Gastrocnemius medialis (tissue), 4 donors: ENCODE data around the gene PPP1R15B. TPM values are rescaled to one million over a fixed set of nuclear protein-coding genes. Genes with fewer than 3 reads are reported as not detected.

Source experiments
- ATAC-seq, 2 donors: fragments of 150-250 bp; one replicate each; pipeline ENCODE4 v1.9.1; 2016
- DNase-seq, 2 donors: peaks; one replicate each; pipeline ENCODE4 v3.0.0-alpha.2; 2019
- H3K27ac ChIP-seq, 4 donors: fragments of 200-600 bp; sonication (generic); 1 replicate in 1 of 4; 2 replicates in 3 of 4; pipeline ENCODE4 v1.5.1; 2016 to 2018; ENCODE audit warnings: mild to moderate bottlenecking in 2 of 4, moderate library complexity in 1 of 4
- H3K27me3 ChIP-seq, 3 donors: fragments of 200-600 bp; sonication (generic) in 2 of 3; 1 replicate in 1 of 3; 2 replicates in 2 of 3; pipeline versions ENCODE4 v1.5.1 to v1.6.0; 2016 to 2019; ENCODE audit warnings: mild to moderate bottlenecking in 1 of 3, moderate library complexity in 1 of 3
- H3K36me3 ChIP-seq, 2 donors: fragments of 200-600 bp; sonication (generic) in 1 of 2; one replicate each; pipeline ENCODE4 v1.5.1; 2017 to 2018
- H3K4me1 ChIP-seq, 2 donors: fragments of 200-600 bp; sonication (generic) in 1 of 2; one replicate each; pipeline ENCODE4 v1.5.1; 2016 to 2017; ENCODE audit warnings: mild to moderate bottlenecking in 2 of 2
- H3K4me3 ChIP-seq, 4 donors: fragments of 200-600 bp; sonication (generic) in 3 of 4; 1 replicate in 1 of 4; 2 replicates in 3 of 4; pipeline ENCODE4 v1.5.1; 2016 to 2019; ENCODE audit warnings: mild to moderate bottlenecking in 2 of 4
- H3K9me3 ChIP-seq, 3 donors: fragments of 200-600 bp; sonication (generic) in 2 of 3; 1 replicate in 1 of 3; 2 replicates in 2 of 3; pipeline ENCODE4 v1.5.1; 2016 to 2019
- CTCF ChIP-seq, 5 experiments: fragments of 450-650 bp in 3 of 5; fragments of 200-600 bp in 2 of 5; sonication (generic) in 2 of 5; IDR thresholded peaks in 4 of 5; conservative IDR thresholded peaks in 1 of 5; 1 replicate in 4 of 5; 2 replicates in 1 of 5; pipeline ENCODE4 v1.5.1; 2016 to 2019; ENCODE audit warnings: antibody characterized with exemption in 5 of 5, mild to moderate bottlenecking in 3 of 5, moderate library complexity in 3 of 5
- POLR2A ChIP-seq, 2 donors: fragments of 450-650 bp; IDR thresholded peaks; one replicate each; pipeline ENCODE4 v1.6.1; 2017; ENCODE audit warnings: antibody characterized with exemption in 2 of 2, mild to moderate bottlenecking in 2 of 2, moderate library complexity in 2 of 2
- in situ Hi-C, 4 donors: fragments of 200-750 bp; cut with MboI; loops; one replicate each; pipeline versions ENCODE4 v1.15.0 to v1.8.0; 2017; ENCODE audit warnings: low sequenced_read_pairs in 4 of 4
- intact Hi-C: fragments of 100-400 bp; cut with DNase I; formaldehyde crosslinking; loops from one replicate; pipeline ENCODE4 v1.15.1; 2023; ENCODE audit warnings: low total_unique reads
- total RNA-seq, 4 donors: library from RNA; depleted of rRNA; stranded (reverse); fragments of >200 nt; gene quantifications; one replicate each; pipeline versions ENCODE4 v1.1.0 to v1.2.3, GENCODE V29; 2016

PPP1R15B gene
- total RNA-seq, 4 donors from 2014 or later, result 23.8 to 33.0 (median 25.9) TPM

- Histone ChIP-seq H3K4me3 (no peak overlapping the region), H3K9me3 (no peaks in the 10 kb centered on the region), H3K36me3 (peaks cover 0 to 70% of the 10 kb centered on the region in 2 donors), H3K27me3 (no peaks in the 10 kb centered on the region), H3K27ac (no peak overlapping the region), H3K4me1 (peaks cover 9 to 17% of the 10 kb centered on the region in 2 donors)
- intact Hi-C loops, result no loop called here
- TF ChIP-seq CTCF (IDR thresholded peaks at IDR 0.05 in 4 of 5, conservative IDR thresholded peaks at IDR 0.05 in 1 of 5), result no peak
- TF ChIP-seq POLR2A (IDR thresholded peaks at IDR 0.05), result no peak
- DNase-seq (no peak), ATAC-seq (no peak)
- in situ Hi-C loops, result no loop called here
These were observed 10.6 kb downstream of the PPP1R15B start for GRCh38 chr1:204400882-204401510.

GRCh38 chr1:204398197-204399125, 13.2 kb downstream of the PPP1R15B start:
- peak overlapping the region; percentile 17 to 68 (median 34) for H3K27ac ChIP-seq
- peaks cover 0 to 3% of the 10 kb centered on the region in 2 donors for H3K4me1 ChIP-seq
- H3K4me3 ChIP-seq, result no peak overlapping the region
- no peaks in the 10 kb centered on the region for H3K9me3 ChIP-seq
- H3K36me3 ChIP-seq, result peaks cover 0 to 45% of the 10 kb centered on the region in 2 donors
- in situ Hi-C loops (loop anchor here in 2 of 4 donors (25.0 kb wide), 2 partner anchors 536 to 561 kb away; partner anchors contain the start of gene SNRPE (in 1 of the 2)), intact Hi-C loops (loop anchor here (2.0 kb wide), 1 partner anchor 20 kb away; no protein-coding TSS in a partner anchor)
- ATAC-seq (peak; percentile 91 to 93), DNase-seq (peak; percentile 57 to 70)
- TF ChIP-seq POLR2A (IDR thresholded peaks at IDR 0.05), result no peak
- peak; percentile 61 to 80 (median 77) for TF ChIP-seq CTCF (IDR thresholded peaks at IDR 0.05 in 4 of 5, conservative IDR thresholded peaks at IDR 0.05 in 1 of 5)
- H3K27me3 ChIP-seq, result no peaks in the 10 kb centered on the region

GRCh38 chr1:204396015-204396583, 15.5 kb downstream of the PPP1R15B start:
- H3K4me1 ChIP-seq, result peaks cover 0 to 3% of the 10 kb centered on the region in 2 donors
- H3K27ac ChIP-seq, result no peak overlapping the region
- intact Hi-C loops (no loop called here), in situ Hi-C loops (loop anchor here in 2 of 4 donors (25.0 kb wide), 2 partner anchors 534 to 559 kb away; partner anchors contain the start of gene SNRPE (in 1 of the 2))
- H3K27me3 ChIP-seq, result no peaks in the 10 kb centered on the region
- H3K4me3 ChIP-seq, result no peak overlapping the region
- DNase-seq (no peak), ATAC-seq (no peak)
- H3K9me3 ChIP-seq, result no peaks in the 10 kb centered on the region
- peaks cover 0 to 24% of the 10 kb centered on the region in 2 donors for H3K36me3 ChIP-seq
- no peak for TF ChIP-seq CTCF (IDR thresholded peaks at IDR 0.05 in 4 of 5, conservative IDR thresholded peaks at IDR 0.05 in 1 of 5)

- DNase-seq (no peak), ATAC-seq (no peak)
- no peaks in the 10 kb centered on the region for H3K36me3 ChIP-seq
- H3K4me1 ChIP-seq, result no peaks in the 10 kb centered on the region
- intact Hi-C loops, result no loop called here
- H3K9me3 ChIP-seq, result no peaks in the 10 kb centered on the region
- no peak overlapping the region for H3K4me3 ChIP-seq
- no peaks in the 10 kb centered on the region for H3K27me3 ChIP-seq
- TF ChIP-seq POLR2A (IDR thresholded peaks at IDR 0.05) (no peak), CTCF (IDR thresholded peaks at IDR 0.05 in 4 of 5, conservative IDR thresholded peaks at IDR 0.05 in 1 of 5) (no peak)
- H3K27ac ChIP-seq, result no peak overlapping the region
- in situ Hi-C loops, result loop anchor here in 2 of 4 donors (25.0 kb wide), 2 partner anchors 529 to 554 kb away; partner anchors contain the start of gene SNRPE (in 1 of the 2)
These were observed 20.0 kb downstream of the PPP1R15B start for GRCh38 chr1:204391629-204392028.
